ENCODE measurements around the gene HHLA2.
"Not testable (repeated sequence)": the region's sequence is repeated elsewhere in the genome, so short reads cannot be mapped to it uniquely, and the experiment has no call there.

Gene HHLA2

GRCh38 chr3:108287146-108287545 lies 9.2 kb upstream of the HHLA2 start:
- TF ChIP-seq CTCF (IDR thresholded peaks at IDR 0.05; ENCODE audit: low read depth, low read length), result no peak
- no peak for TF ChIP-seq MYC (IDR thresholded peaks at IDR 0.05; ENCODE audit: low read depth, low read length)
- no peak for TF ChIP-seq POLR2A (IDR thresholded peaks at IDR 0.05; ENCODE audit: extremely low read depth, insufficient read length)
- no peak for TF ChIP-seq MAX (IDR thresholded peaks at IDR 0.05; ENCODE audit: low read depth, low read length)
- DNase-seq (ENCODE audit: low read depth), result no peak
- H3K4me3 ChIP-seq (ENCODE audit: low read depth, low read length), result no peak overlapping the region

- not testable (repeated sequence) for DNase-seq (ENCODE audit: low read depth); H3K4me3 ChIP-seq (ENCODE audit: low read depth, low read length)
Measured at GRCh38 chr3:108288193-108288592, 8.2 kb upstream of the HHLA2 start.

GRCh38 chr3:108289159-108289558 lies 7.2 kb upstream of the HHLA2 start:
- TF ChIP-seq POLR2A (IDR thresholded peaks at IDR 0.05; ENCODE audit: extremely low read depth, insufficient read length) (no peak), MAX (IDR thresholded peaks at IDR 0.05; ENCODE audit: low read depth, low read length) (no peak), MYC (IDR thresholded peaks at IDR 0.05; ENCODE audit: low read depth, low read length) (no peak), CTCF (IDR thresholded peaks at IDR 0.05; ENCODE audit: low read depth, low read length) (no peak)
- no peak for DNase-seq (ENCODE audit: low read depth)
- no peak overlapping the region for H3K4me3 ChIP-seq (ENCODE audit: low read depth, low read length)

- peak; percentile 4 for DNase-seq (ENCODE audit: low read depth)
- H3K4me3 ChIP-seq (ENCODE audit: low read depth, low read length), result no peak overlapping the region
- TF ChIP-seq MYC (IDR thresholded peaks at IDR 0.05; ENCODE audit: low read depth, low read length), result no peak
- TF ChIP-seq POLR2A (IDR thresholded peaks at IDR 0.05; ENCODE audit: extremely low read depth, insufficient read length), result no peak
- TF ChIP-seq MAX (IDR thresholded peaks at IDR 0.05; ENCODE audit: low read depth, low read length), result no peak
- no peak for TF ChIP-seq CTCF (IDR thresholded peaks at IDR 0.05; ENCODE audit: low read depth, low read length)
Measured at GRCh38 chr3:108292450-108292849, 3.9 kb upstream of the HHLA2 start.

GRCh38 chr3:108292905-108293328 lies 3.4 kb upstream of the HHLA2 start:
- DNase-seq (ENCODE audit: low read depth), result no peak
- TF ChIP-seq MAX (IDR thresholded peaks at IDR 0.05; ENCODE audit: low read depth, low read length), result no peak
- no peak for TF ChIP-seq MYC (IDR thresholded peaks at IDR 0.05; ENCODE audit: low read depth, low read length)
- no peak overlapping the region for H3K4me3 ChIP-seq (ENCODE audit: low read depth, low read length)

- no peak for DNase-seq (ENCODE audit: low read depth)
- H3K4me3 ChIP-seq (ENCODE audit: low read depth, low read length), result no peak overlapping the region
- TF ChIP-seq CTCF (IDR thresholded peaks at IDR 0.05; ENCODE audit: low read depth, low read length) (no peak), POLR2A (IDR thresholded peaks at IDR 0.05; ENCODE audit: extremely low read depth, insufficient read length) (no peak), MYC (IDR thresholded peaks at IDR 0.05; ENCODE audit: low read depth, low read length) (no peak), MAX (IDR thresholded peaks at IDR 0.05; ENCODE audit: low read depth, low read length) (no peak)
Measured at GRCh38 chr3:108293858-108294257, 2.5 kb upstream of the HHLA2 start.

All from NB4 (cell line).